Neuron (in vitro differentiated cells): Measurements from ENCODE around the gene ZBP1.

Experiments used
- H2AFZ ChIP-seq: one replicate; pipeline ENCODE4 v1.6.1; 2013; ENCODE audit warnings: low read depth, mild to moderate bottlenecking, inconsistent platforms, low read length, moderate library complexity
- H3K27me3 ChIP-seq: one replicate; pipeline ENCODE4 v1.6.1; 2013; ENCODE audit warnings: low read length; ENCODE audit not compliant: insufficient read depth
- H3K36me3 ChIP-seq: one replicate; pipeline ENCODE4 v1.6.1; 2013; ENCODE audit warnings: low read length; ENCODE audit not compliant: insufficient read depth
- H3K4me1 ChIP-seq: one replicate; pipeline ENCODE4 v1.6.1; 2013; ENCODE audit warnings: low read length; ENCODE audit not compliant: insufficient read depth
- H3K4me3 ChIP-seq: 2 replicates; pipeline ENCODE4 v1.5.1; 2013; ENCODE audit warnings: mild to moderate bottlenecking, low read length, moderate library complexity
- H3K9me3 ChIP-seq: one replicate; pipeline ENCODE4 v1.6.1; 2013; ENCODE audit warnings: low read length

ZBP1 gene

DNA sequence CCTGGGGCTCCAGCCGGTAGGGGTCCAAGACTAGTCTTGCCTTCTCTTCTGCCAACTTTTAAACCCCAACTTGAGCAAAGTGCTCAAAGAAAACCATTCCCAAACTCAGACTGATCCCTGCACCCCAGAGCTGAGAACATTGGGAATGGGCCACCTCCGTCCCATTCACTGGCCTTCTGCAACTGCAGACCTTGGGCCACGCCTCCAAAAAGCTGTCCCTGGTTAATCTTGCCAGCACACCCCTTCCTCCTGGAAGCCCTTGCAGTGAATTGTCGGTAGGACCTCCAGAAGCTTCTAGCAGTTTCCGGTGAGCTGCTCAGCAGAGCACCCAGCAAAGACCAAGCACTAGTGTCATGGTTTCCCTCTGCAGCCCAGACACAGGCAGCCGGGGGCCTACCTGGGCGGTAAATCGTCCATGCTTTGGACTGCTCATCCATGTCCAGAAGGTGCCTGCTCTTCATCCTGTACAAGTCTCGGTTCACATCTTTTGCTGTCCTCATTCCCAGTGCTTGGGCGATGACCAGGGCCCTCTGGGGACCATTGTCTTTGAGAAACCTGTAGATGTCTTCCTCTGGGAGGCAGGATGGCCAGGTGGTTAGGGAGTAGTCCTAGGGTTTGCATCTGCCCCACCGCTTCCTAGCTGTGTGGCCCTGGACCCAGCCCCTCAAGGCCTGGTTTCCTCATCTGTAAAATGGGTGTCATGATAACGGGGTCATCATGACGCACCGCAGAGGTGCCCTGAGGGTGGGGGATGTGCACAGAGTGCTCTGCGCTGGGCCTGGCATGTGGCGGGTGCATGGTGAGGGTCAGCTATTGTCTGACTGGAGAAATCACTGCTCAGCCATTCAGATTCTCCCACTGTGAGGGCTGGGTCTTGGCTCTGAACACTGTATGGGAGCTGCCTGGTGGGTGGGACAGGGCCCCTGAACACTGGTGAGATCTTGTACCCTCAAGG is 5.5 kb downstream of the ZBP1 start:
- Histone ChIP-seq H3K27me3 (peaks cover 17% of the 10 kb centered on the region), H2AFZ (no peak overlapping the region), H3K9me3 (no peaks in the 10 kb centered on the region), H3K4me1 (no peaks in the 10 kb centered on the region), H3K36me3 (no peaks in the 10 kb centered on the region), H3K4me3 (no peak overlapping the region)

DNA sequence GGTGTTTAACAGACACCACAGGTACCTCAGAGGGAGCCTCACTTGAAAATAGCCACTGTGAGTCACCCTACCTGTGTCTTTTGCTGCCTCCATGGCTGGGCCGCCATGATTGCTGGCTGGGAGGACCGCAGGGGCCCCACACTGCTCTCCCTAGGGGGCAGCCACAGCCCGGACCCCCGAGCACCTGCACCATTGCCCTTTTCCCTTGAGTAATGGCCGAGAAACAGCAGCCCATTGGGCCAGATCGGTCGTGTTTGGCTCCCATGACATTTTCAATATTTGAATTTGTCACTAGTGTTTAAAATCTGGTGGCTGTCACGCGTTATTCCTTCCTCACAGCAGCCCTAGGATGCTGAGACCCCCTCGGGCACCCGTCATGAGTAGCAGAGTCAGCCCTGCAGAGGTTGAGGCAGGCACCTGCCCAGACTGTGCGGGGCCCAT is 6.7 kb downstream of the ZBP1 start:
- Histone ChIP-seq H3K4me1 (no peaks in the 10 kb centered on the region), H3K27me3 (peaks cover 13% of the 10 kb centered on the region), H2AFZ (no peak overlapping the region), H3K9me3 (no peaks in the 10 kb centered on the region), H3K36me3 (no peaks in the 10 kb centered on the region), H3K4me3 (no peak overlapping the region)

DNA sequence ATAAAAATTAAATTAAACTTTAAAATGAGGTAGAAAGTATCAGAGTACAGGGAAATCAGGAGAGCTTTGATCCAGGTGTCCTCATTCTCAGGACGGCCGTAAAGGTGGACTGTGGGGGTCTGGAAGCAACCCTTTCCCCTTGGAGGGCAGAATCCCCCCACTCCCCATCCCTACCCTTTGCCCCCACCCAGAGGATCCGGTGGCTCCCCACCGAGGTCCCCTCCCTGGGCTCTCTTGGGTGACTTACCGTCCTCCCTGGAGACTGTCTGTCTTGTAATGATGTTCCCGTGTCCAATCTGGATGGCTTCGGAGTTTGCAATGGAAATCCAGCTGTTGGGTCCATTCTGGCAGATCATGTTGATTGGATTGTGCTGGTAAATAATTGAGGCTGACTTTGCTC is 7.3 kb downstream of the ZBP1 start:
- Histone ChIP-seq H3K4me3 (no peak overlapping the region), H3K4me1 (no peaks in the 10 kb centered on the region), H3K36me3 (no peaks in the 10 kb centered on the region), H3K27me3 (peaks cover 8% of the 10 kb centered on the region), H3K9me3 (no peaks in the 10 kb centered on the region), H2AFZ (no peak overlapping the region)

DNA sequence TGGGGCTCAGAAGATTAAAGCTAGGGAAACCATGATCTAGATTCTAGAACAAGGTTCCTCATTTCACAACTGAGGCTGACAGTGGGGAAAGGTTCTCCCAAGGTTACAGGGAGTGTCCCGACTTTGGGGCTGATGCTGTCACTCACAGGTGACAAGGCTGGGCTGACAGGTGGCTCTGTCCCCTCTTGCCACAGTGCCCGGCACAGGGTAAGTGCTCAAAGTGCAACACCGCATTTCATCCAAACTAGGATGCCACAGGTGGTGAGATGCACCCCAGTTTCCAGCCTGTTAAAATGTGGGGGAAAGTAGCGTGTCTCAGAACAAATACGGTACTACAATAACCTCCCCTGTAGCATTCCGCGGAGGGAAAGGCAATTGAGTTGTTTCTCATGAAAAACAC is 7.8 kb downstream of the ZBP1 start:
- Histone ChIP-seq H3K4me3 (no peak overlapping the region), H3K36me3 (no peaks in the 10 kb centered on the region), H3K4me1 (no peaks in the 10 kb centered on the region), H3K27me3 (peaks cover 8% of the 10 kb centered on the region), H2AFZ (no peak overlapping the region), H3K9me3 (no peaks in the 10 kb centered on the region)

GRCh38 chr20:57611586-57612311 is 8.5 kb downstream of the ZBP1 start:
- Histone ChIP-seq H3K9me3 (no peaks in the 10 kb centered on the region), H3K27me3 (peaks cover 8% of the 10 kb centered on the region), H3K36me3 (no peaks in the 10 kb centered on the region), H3K4me3 (no peak overlapping the region), H3K4me1 (no peaks in the 10 kb centered on the region), H2AFZ (no peak overlapping the region)

DNA sequence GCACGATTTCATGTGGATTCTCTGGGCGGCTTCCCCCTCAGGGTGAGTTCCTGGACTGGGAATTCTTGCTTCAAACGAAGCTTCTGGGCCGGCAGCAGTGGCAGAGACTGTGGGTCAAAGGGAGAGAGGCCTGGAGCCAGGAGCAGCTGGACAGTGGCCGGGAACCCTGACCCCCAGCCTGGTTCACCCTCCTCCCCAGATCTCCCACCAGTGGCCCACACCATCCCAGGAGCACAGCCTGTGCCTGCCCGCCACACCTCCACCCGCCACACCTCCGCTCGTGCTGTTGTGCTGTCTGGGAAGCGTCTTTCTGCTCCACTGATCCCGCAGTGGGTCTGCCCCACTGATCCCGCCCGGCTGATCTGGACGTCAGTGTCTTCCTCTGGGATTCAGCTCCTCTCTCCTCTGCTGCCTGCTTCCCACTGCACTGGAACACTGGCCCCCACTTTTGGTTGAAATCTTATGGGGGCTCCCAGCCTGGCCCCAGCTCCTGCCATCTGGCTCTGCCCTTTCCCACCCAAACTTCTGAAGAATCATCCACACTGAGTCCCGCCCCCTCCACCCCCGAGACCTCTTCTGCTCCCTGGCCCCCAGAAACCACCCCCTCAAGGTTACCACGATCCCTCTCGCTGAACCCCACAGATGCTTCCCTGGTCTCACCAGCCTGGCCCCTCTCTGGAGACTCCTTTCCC is 9.8 kb downstream of the ZBP1 start:
- H3K27me3 ChIP-seq, result no peaks in the 10 kb centered on the region

DNA sequence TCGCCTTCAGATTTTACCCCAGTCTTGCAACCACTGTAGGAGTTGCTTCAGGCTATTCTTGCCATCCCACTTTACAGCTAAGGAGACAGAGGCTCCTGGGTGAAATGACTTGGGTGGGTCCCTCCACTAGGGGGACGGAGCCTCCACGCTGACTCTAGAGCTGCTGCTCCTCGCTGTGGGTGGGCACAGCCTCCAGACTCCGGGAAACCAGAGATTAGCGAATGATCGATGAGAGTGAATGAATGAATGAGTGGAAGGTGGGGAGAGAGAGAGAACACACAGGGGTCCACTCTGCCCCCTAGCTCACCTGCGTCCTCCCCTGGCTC is 10.4 kb downstream of the ZBP1 start:
- no peaks in the 10 kb centered on the region for H3K27me3 ChIP-seq
- no peaks in the 10 kb centered on the region for H3K36me3 ChIP-seq
- H3K4me1 ChIP-seq, result no peaks in the 10 kb centered on the region
- no peak overlapping the region for H3K4me3 ChIP-seq
- no peaks in the 10 kb centered on the region for H3K9me3 ChIP-seq
- no peak overlapping the region for H2AFZ ChIP-seq

More for the DNA sequence above, 9.8 kb downstream of the ZBP1 start:
- Histone ChIP-seq H3K4me3 (no peak overlapping the region), H2AFZ (no peak overlapping the region), H3K9me3 (no peaks in the 10 kb centered on the region), H3K36me3 (no peaks in the 10 kb centered on the region), H3K4me1 (no peaks in the 10 kb centered on the region)

DNA sequence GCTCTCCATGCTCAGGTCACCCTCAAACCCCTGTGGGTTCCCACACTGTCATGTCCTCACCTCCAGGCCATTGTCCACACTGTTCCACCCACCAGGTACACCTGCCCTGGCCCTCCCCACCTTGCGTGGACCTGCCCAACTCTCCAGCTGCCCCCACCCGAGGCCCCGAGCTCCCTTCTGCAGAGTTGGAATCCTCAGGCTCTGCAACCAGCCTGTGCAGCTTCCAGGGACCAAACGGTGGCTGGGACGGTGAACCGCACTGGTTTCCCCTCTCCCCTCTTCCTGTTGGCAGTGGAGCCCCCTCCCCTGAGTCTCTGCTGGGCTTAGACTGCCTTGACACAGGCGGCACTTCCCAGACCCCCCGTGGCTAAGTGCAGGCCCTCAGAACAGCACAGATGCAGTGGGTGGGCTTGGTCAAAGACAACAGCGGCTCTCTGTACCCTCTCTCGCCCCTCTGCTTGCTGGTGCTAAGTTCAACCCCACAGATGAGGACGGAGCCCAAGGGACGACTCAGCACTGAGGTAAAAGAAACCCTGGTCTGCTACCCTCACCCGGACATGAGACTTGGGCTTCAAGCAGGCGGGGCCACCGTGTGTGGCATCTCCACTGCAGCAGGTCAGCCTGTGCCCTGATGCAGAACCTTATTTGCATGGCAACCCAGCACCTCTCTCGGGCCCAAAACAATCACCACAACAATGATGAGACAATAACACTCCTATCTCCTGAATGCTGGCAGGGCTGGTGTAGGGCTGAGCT is 11.0 kb downstream of the ZBP1 start:
- H3K27me3 ChIP-seq, result peaks cover 3% of the 10 kb centered on the region
- H3K4me3 ChIP-seq, result no peak overlapping the region
- no peaks in the 10 kb centered on the region for H3K4me1 ChIP-seq
- H2AFZ ChIP-seq, result no peak overlapping the region
- no peaks in the 10 kb centered on the region for H3K9me3 ChIP-seq
- H3K36me3 ChIP-seq, result no peaks in the 10 kb centered on the region

- Histone ChIP-seq H3K4me1 (no peaks in the 10 kb centered on the region), H3K9me3 (no peaks in the 10 kb centered on the region), H3K36me3 (no peaks in the 10 kb centered on the region), H3K4me3 (no peak overlapping the region), H2AFZ (no peak overlapping the region), H3K27me3 (peaks cover 7% of the 10 kb centered on the region)
These were observed 11.7 kb downstream of the ZBP1 start for GRCh38 chr20:57608516-57608915.

- H3K27me3 ChIP-seq, result peaks cover 7% of the 10 kb centered on the region
- H3K4me3 ChIP-seq, result no peak overlapping the region
- no peaks in the 10 kb centered on the region for H3K4me1 ChIP-seq
- H3K36me3 ChIP-seq, result no peaks in the 10 kb centered on the region
- H2AFZ ChIP-seq, result no peak overlapping the region
- no peaks in the 10 kb centered on the region for H3K9me3 ChIP-seq
These were observed 14.3 kb downstream of the ZBP1 start for GRCh38 chr20:57605878-57606277.

- Histone ChIP-seq H3K36me3 (no peaks in the 10 kb centered on the region), H2AFZ (no peak overlapping the region), H3K4me3 (no peak overlapping the region), H3K9me3 (no peaks in the 10 kb centered on the region), H3K27me3 (peaks cover 7% of the 10 kb centered on the region), H3K4me1 (no peaks in the 10 kb centered on the region)
These were observed 15.2 kb downstream of the ZBP1 start for GRCh38 chr20:57605045-57605444.

DNA sequence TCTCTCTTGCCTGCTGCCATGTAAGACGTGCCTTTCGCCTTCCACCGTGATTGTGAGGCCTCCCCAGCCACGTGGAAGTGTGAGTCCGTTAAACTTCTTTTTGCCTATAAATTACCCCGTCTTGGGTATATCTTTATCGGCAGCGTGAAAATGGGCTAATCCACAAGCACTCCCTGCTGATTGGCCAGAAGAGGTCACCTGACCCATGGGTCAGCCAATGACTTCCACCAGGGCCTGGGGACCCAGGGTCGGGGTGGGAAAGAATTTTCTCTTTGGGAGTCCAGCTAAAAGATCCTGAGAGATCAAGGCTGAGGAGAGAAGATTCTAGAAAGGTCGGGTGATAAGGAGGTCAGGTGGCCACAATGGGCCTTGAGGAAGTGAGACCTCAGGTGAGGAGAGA is 17.1 kb downstream of the ZBP1 start:
- H2AFZ ChIP-seq, result no peak overlapping the region
- no peaks in the 10 kb centered on the region for H3K36me3 ChIP-seq
- H3K4me3 ChIP-seq, result no peak overlapping the region
- H3K4me1 ChIP-seq, result no peaks in the 10 kb centered on the region
- H3K9me3 ChIP-seq, result no peaks in the 10 kb centered on the region
- peaks cover 15% of the 10 kb centered on the region for H3K27me3 ChIP-seq
